ENCODE results near the gene RSRC1. TPM values are rescaled to one million over a fixed set of nuclear protein-coding genes. Genes with fewer than 3 reads are reported as not detected.

Gene RSRC1
- total RNA-seq, 1 experiment from 2014 or later: 37.9 TPM

DNA sequence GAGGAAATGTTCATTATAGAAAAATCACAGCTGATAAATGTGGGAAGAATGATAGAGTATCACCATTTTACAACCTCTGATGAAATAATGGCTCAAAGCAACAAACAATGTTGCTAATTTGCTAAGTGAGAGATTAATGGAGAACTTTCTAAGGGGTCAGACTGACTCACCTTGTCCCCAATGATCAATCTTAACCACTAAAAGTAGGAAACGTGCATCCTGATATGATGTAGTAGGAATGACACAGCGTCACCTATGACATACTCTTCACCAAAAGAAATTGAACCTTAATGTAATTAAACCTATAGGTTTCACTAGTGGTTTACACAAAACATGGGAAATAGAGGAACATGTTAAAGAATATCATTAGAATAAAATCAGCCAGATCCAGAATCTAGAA is 426.0 kb downstream of the RSRC1 start:
- no peaks in the 10 kb centered on the region for H3K27me3 Mint-ChIP-seq (ENCODE audit: low read depth)
- Histone ChIP-seq H2AK5ac (ENCODE audit: insufficient read length, low read length) (no peak overlapping the region), H4K20me1 (ENCODE audit: control insufficient read depth, insufficient read depth, insufficient read length) (no peaks in the 10 kb centered on the region), H3K18ac (ENCODE audit: insufficient read length, low read depth, low read length) (no peak overlapping the region), H2AFZ (ENCODE audit: low read length) (no peak overlapping the region), H2BK15ac (ENCODE audit: low read depth, low read length) (no peak overlapping the region), H3K14ac (ENCODE audit: insufficient read depth, low read length) (no peak overlapping the region), H3K4me1 (ENCODE audit: insufficient read depth, low read length) (no peaks in the 10 kb centered on the region), H2BK20ac (ENCODE audit: low read depth, low read length, poor library complexity, severe bottlenecking) (no peak overlapping the region), H3K79me1 (ENCODE audit: insufficient read depth, low read depth, low read length, poor library complexity, severe bottlenecking) (no peaks in the 10 kb centered on the region), H3K4ac (ENCODE audit: low read depth, low read length) (no peak overlapping the region), H3K27me3 (ENCODE audit: insufficient read depth, low read length) (no peaks in the 10 kb centered on the region), H4K91ac (ENCODE audit: insufficient read length, low read depth, low read length) (no peak overlapping the region), H3K56ac (ENCODE audit: insufficient read length, low read depth, low read length) (no peak overlapping the region), H3K79me2 (ENCODE audit: insufficient read depth, low read length) (no peaks in the 10 kb centered on the region), H2BK5ac (ENCODE audit: insufficient read length, low read length) (no peak overlapping the region), H2BK12ac (ENCODE audit: insufficient read length, low read depth, low read length) (no peak overlapping the region), H3K9me3 (ENCODE audit: control insufficient read depth, low read depth, low read length) (no peaks in the 10 kb centered on the region), H2BK120ac (ENCODE audit: low read depth, low read length, poor library complexity, severe bottlenecking) (no peak overlapping the region), H3T11ph (ENCODE audit: low read length) (no peak overlapping the region), H3K27ac (ENCODE audit: insufficient read length, low read depth, low read length) (no peak overlapping the region), H4K8ac (replicated peaks; ENCODE audit: insufficient read length, low read depth, low read length) (no peak overlapping the region), H3K4me2 (ENCODE audit: insufficient read depth, insufficient read length, low read length) (no peak overlapping the region), H4K5ac (ENCODE audit: insufficient read length, low read depth, low read length) (no peak overlapping the region), H3K9ac (ENCODE audit: extremely low read depth, insufficient read length, low read length) (no peak overlapping the region), H3K23me2 (ENCODE audit: insufficient read length, low read depth, low read length, poor library complexity, severe bottlenecking) (no peaks in the 10 kb centered on the region), H3K23ac (ENCODE audit: insufficient read length, low read depth, low read length) (no peak overlapping the region)
- H3K27ac Mint-ChIP-seq: no peak overlapping the region
- no peaks in the 10 kb centered on the region for H3K9me3 Mint-ChIP-seq
- no peak for TF ChIP-seq CTCF (conservative IDR thresholded peaks at IDR 0.05)
- no peak for DNase-seq
- H3K36me3 Mint-ChIP-seq (ENCODE audit: insufficient read depth in 1 of 3, low read depth in 3 of 3): no peaks in the 10 kb centered on the region
- H3K4me1 Mint-ChIP-seq: 0 out of 4 replicates have a peak, but pooled peaks cover 0 to 3% of the 10 kb centered on the region in 2 experiments
- H3K4me3 Mint-ChIP-seq: no peak overlapping the region
- WGBS (ENCODE audit: extremely low coverage, insufficient read length, low lambda C conversion rate): no CpG with 5 or more reads among the region's 2 CpGs
